ENCODE results near the gene VSTM2L.
"Not testable (repeated sequence)": the region's sequence is repeated elsewhere in the genome, so short reads cannot be mapped to it uniquely, and the experiment has no call there.

VSTM2L gene

GRCh38 chr20:37902504-37903313, at the start of gene VSTM2L:
Gene VSTM2L (plus strand): TSS chr20:37903127. CDS start chr20:37903351, 224 bp downstream.
- in situ Hi-C loops (cut with HindIII; ENCODE audit: low sequenced_read_pairs), result no loop called here

GRCh38 chr20:37853823-37854375, 49.0 kb upstream of the VSTM2L start:
- in situ Hi-C loops (cut with HindIII; ENCODE audit: low sequenced_read_pairs), result no loop called here

GRCh38 chr20:37856034-37856433, 46.9 kb upstream of the VSTM2L start:
- in situ Hi-C loops (cut with HindIII; ENCODE audit: low sequenced_read_pairs), result not testable (repeated sequence)

GRCh38 chr20:37856932-37857660, 45.8 kb upstream of the VSTM2L start:
- in situ Hi-C loops (cut with HindIII; ENCODE audit: low sequenced_read_pairs), result no loop called here

GRCh38 chr20:37859406-37860171, 43.3 kb upstream of the VSTM2L start:
- in situ Hi-C loops (cut with HindIII; ENCODE audit: low sequenced_read_pairs), result loop anchor here (5.0 kb wide), 1 partner anchor 52 kb away; no protein-coding TSS in a partner anchor

- in situ Hi-C loops (cut with HindIII; ENCODE audit: low sequenced_read_pairs), result loop anchor here (5.0 kb wide), 1 partner anchor 56 kb away; no protein-coding TSS in a partner anchor
Observed at GRCh38 chr20:37863289-37863688, 39.6 kb upstream of the VSTM2L start.

GRCh38 chr20:37864298-37864697, 38.6 kb upstream of the VSTM2L start:
- in situ Hi-C loops (cut with HindIII; ENCODE audit: low sequenced_read_pairs), result loop anchor here (5.0 kb wide), 1 partner anchor 57 kb away; no protein-coding TSS in a partner anchor

- in situ Hi-C loops (cut with HindIII; ENCODE audit: low sequenced_read_pairs), result no loop called here
Observed at GRCh38 chr20:37866051-37866450, 36.9 kb upstream of the VSTM2L start.

GRCh38 chr20:37867289-37868195, 35.4 kb upstream of the VSTM2L start:
- in situ Hi-C loops (cut with HindIII; ENCODE audit: low sequenced_read_pairs), result no loop called here

- in situ Hi-C loops (cut with HindIII; ENCODE audit: low sequenced_read_pairs), result no loop called here
Observed at GRCh38 chr20:37868851-37869333, 34.0 kb upstream of the VSTM2L start.

GRCh38 chr20:37869334-37869861, 33.5 kb upstream of the VSTM2L start:
- in situ Hi-C loops (cut with HindIII; ENCODE audit: low sequenced_read_pairs), result no loop called here

- in situ Hi-C loops (cut with HindIII; ENCODE audit: low sequenced_read_pairs), result no loop called here
Observed at GRCh38 chr20:37870294-37870693, 32.6 kb upstream of the VSTM2L start.

- in situ Hi-C loops (cut with HindIII; ENCODE audit: low sequenced_read_pairs), result no loop called here
Observed at GRCh38 chr20:37871751-37872150, 31.2 kb upstream of the VSTM2L start.

- in situ Hi-C loops (cut with HindIII; ENCODE audit: low sequenced_read_pairs), result no loop called here
Observed at GRCh38 chr20:37872161-37872560, 30.8 kb upstream of the VSTM2L start.

- in situ Hi-C loops (cut with HindIII; ENCODE audit: low sequenced_read_pairs), result no loop called here
Observed at GRCh38 chr20:37873884-37874283, 29.0 kb upstream of the VSTM2L start.

- in situ Hi-C loops (cut with HindIII; ENCODE audit: low sequenced_read_pairs), result loop anchor here (5.0 kb wide), 2 partner anchors 33 to 88 kb away; no protein-coding TSS in a partner anchor
Observed at GRCh38 chr20:37875460-37876175, 27.3 kb upstream of the VSTM2L start.

- in situ Hi-C loops (cut with HindIII; ENCODE audit: low sequenced_read_pairs), result loop anchor here (5.0 kb wide), 2 partner anchors 35 to 90 kb away; no protein-coding TSS in a partner anchor
Observed at GRCh38 chr20:37876863-37877262, 26.1 kb upstream of the VSTM2L start.

Measured in endothelial cell of hepatic sinusoid (primary cell).